8988T (cell line): Measurements from ENCODE around the gene ZCRB1.

Experiments
- DNase-seq: peaks from one replicate; pipeline ENCODE4 v3.0.0; 2011

Gene ZCRB1

DNA sequence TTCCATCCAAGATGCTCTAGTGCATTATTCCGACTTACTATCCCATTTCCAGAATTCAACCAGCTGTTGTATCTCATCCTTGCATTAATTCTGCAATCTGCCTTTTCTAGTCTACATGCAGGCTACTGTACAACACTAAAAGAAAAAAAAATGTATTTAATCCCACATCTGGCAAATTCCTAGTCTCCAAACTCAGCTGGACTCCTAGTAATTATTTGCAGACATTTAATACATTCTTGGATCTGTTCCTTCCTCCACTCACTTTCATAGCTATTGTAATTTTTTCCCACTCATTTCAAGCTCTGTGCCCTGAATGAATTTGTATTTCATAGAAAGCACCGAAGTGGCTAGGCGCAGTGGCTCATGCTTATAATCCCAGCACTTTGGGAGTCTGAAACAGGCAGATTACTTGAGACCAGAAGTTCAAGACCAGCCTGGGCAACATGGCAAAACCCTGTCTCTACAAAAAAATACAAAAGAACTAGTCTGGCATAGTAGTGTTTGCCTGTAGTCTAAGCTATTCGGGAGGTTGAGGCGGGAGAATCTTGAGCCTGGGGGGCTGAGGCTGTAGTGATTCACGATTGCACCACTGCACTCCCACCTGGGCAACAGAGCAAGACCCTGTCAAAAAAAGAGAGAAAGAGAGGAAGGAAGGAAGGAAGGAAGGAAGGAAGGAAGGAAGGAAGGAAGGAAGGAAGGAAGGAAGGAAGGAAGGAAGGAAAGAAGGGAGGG is 48.3 kb downstream of the ZCRB1 start:
- no peak for DNase-seq

DNA sequence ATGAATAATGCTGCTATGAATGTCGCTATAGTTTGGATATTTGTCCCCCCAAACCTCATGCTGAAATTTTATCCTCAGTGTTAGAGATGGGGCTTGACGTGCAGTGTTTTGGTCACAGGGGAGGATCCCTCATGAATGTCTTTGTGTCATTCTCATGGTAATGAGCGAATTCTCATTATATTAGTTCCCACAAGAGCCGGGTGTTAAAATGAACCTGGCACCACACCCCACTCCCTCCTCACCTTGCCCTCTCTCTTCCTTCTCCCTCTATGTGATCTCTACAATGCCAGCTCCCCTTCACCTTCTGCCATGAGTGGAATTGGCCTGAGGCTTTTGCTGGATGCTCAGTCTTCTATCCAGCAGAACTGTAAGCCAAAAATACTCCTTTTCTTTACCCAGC is 50.4 kb downstream of the ZCRB1 start:
- no peak for DNase-seq

- no peak for DNase-seq
Measured at GRCh38 chr12:42273706-42274105, 52.2 kb downstream of the ZCRB1 start.

GRCh38 chr12:42270596-42270995 is 55.3 kb downstream of the ZCRB1 start:
- no peak for DNase-seq

DNA sequence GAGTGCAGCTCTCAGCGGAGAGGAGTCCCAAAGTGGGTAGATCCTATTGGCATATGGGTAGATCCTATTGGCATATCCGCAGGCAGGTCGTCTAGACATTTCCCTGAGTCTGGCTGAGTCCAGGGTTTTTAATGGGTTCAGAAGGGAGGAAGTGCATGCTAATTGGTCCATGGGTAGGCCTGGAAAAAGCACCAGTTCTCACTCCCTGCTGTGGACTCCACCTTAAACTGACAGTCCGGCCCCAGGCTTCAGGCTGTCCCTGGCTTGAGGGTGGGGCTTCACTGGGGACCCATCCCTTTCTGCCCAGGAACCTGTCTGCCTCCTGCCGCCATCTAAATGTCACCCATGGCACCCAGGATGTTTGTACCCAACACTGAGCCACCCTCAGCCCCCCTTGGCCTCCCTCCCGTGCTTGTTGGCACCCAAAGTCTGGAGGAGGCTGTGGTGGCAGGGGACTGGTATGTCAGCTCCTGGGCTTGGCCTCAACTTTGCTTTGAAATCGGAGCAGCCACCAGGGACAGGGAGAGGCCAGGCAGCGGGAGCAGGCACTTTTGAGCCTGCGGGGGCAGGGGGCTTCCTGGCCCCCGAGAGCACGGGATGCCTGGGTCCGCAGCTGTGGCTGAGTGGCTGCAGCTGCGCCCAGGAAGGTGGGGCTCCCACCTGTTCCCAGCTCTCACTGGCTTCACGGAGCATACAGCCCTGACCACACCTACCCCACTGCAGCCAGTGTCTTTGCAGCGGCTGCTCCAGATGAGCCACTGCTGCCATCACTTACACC is 58.3 kb downstream of the ZCRB1 start:
- DNase-seq, result no peak

DNA sequence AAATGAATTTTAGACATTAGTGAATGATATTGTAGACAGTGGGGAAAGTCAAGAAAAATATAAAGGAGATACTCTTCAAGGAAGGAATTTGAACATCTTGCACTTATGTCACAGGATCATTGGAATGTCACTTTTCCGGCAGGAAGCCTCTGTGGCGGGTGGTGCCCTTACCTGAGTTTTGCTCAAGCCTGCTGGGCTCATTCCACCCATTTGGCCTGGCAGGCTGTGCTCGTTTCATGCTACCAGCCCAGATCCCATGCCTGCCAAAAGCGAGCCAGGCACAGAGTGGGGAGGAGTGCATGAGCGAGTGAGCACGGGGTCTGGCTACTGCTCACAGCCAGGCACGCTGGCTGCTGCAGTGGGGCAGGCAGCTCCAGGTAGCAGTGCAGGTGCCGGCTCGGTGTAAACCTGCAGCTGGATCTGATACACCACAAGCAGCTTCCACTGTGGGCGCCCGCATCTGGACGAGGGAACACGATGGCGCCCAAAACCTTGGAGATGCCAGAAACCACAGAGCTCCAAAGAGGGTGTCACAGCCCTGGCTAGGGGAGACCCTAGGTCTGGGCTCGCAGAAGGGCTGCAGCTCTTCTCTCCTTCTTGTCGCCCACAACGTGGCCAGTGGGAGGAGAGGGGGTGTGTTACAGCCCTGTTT is 59.2 kb downstream of the ZCRB1 start:
- no peak for DNase-seq

GRCh38 chr12:42262271-42262670 is 63.6 kb downstream of the ZCRB1 start:
- no peak for DNase-seq
